22Rv1 (cell line): ENCODE measurements around the gene RCC1.

Experiments used
- H3K27ac ChIP-seq: fragments of 450-650 bp; 2 replicates; pipeline ENCODE4 v1.5.1; 2017
- CTCF ChIP-seq: fragments of 450-650 bp; IDR thresholded peaks from 2 replicates; pipeline ENCODE4 v1.5.1; 2017; ENCODE audit warnings: mild to moderate bottlenecking
- ZFX ChIP-seq: fragments of 450-650 bp; IDR thresholded peaks from 2 replicates; pipeline ENCODE4 v1.6.1; 2017; ENCODE audit warnings: antibody characterized with exemption, borderline replicate concordance

RCC1 gene

GRCh38 chr1:28577052-28577678 lies 71.3 kb downstream of the RCC1 start:
- H3K27ac ChIP-seq, result peak overlapping the region; percentile 95
- TF ChIP-seq CTCF, result no peak
- no peak for TF ChIP-seq ZFX

DNA sequence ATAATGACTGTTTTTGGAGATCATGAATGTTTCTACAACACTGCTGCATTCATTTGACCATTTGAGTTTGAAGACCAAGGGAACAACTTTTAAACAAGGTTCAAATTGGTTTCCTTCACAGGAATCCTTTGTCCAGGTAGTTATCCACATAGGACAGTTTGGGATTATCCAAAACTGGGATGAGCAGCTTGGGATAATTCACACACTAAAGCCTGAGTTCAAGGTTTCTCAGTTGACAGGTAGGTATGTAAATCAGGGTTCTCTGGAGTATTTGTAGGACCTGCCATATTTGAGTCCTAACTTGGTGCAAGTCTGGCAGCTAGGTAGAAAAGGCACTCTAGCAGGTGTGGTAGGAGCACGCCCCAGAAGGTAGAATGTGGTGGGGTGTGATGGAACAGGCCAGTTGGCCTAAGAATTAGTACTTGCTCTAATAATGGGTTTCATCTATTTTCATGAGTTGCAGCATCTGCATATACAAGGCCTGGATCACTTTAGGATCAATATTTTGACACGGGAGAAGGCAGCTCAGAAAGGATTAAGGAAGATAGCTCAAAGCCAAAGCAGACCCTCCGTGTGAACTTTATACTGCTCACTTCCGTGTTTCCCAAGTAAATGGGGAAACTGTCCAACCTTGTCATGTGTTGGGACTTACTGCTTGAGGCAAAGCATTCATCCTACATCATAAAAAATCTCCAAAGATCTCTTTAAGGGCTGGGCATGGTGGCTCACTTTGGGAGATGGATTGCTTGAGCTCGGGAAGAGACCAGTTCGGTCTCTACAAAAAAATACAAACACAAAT lies 72.1 kb downstream of the RCC1 start:
- H3K27ac ChIP-seq, result peak overlapping the region; percentile 95
- TF ChIP-seq ZFX (no peak), CTCF (no peak)

GRCh38 chr1:28578696-28579218 lies 72.9 kb downstream of the RCC1 start:
- TF ChIP-seq CTCF, result no peak
- TF ChIP-seq ZFX, result no peak
- peak overlapping the region; percentile 95 for H3K27ac ChIP-seq

DNA sequence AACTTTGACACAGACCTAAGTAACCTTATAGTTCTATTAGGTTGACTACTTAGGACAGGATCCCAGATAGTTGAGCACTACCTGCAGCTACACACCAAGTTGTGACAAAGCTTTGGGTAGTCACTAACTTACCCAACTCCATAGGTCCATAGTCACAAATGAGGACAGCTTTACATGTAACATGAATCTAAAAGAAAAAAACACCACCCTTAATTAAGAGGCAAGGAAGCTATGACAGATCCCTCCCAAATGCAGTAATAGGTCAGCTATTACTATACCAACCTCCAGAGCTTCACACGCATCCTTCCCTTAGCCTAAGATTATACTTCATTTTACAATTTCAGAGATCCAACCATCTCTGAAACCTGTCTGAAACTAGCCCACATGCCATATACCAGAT lies 73.6 kb downstream of the RCC1 start:
- H3K27ac ChIP-seq, result peak overlapping the region; percentile 95
- TF ChIP-seq CTCF (no peak), ZFX (no peak)

DNA sequence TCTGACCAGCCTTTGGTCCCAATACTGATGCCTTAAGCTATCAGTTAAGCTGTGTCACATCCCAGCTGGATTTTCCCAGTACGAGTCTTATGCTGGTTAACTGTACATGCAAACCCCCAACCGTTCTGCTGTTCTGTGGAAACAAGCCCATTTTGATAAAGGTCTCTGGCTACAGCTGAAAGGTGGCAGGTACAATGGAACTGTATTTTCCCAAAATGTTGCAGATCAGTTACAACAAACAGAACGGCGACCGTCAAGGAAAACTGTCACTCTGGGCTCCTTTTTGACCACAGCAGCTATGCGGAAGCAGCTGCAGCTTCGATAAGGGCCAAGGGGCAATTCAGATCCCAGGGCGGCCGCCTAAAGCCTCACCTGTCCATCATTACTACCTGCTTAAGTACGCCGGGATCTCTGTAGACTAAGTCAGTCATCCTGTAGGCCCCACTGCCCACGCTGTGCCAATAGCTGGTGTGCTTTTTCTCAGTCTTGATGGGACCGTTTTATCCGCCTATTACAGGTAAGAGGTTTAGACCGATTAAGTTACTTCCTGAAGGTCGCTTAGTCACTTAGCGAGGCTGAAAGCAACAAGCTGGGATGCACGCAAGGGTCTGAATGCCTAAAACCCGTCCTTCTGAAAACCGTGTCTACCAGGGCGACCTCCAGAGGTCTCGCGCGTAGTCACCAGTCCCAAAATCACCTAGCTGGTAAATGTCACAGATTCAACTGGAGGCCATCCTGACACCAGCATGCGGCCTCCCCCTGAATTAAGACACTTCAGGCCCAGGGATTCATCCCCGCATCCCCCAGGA lies 75.1 kb downstream of the RCC1 start:
- H3K27ac ChIP-seq, result peak overlapping the region; percentile 95
- TF ChIP-seq ZFX (no peak), CTCF (peak; percentile 57)

DNA sequence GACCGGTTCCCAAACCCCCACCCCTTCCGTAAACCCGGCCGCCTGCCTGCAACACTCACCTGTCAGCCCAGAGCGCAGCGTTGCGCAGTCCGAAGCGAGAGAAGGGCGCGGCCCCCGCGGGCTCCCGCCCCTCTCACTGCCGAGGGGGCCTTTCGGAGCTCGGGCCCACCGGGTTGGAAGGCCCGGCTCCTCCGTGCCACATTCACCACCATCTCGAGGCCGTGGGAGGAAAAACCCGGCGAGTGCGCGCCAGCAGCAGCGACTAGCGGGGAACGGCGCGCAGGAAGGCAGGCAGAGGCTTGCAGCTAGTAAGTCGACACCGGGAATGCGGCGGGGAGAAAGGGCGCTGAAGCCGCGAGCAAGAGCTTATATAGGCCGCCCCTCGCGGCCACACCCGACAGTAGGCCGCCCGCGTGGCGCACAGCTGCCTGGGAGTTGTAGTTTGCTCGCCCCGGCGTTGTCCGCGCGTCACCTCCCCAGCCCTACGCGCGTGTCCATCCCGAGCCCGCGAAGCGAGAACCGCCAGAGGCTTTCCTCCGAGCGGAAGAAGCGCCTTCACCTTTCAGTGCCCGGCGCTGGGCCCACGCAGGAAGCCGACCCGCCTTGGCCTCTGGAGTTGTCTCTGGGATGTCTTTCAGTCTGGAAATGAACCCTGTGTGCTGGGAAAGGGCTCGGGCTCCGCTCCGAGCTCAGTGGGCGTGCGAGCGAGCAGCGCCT lies 75.8 kb downstream of the RCC1 start:
- TF ChIP-seq ZFX (no peak), CTCF (peak; percentile 33)
- H3K27ac ChIP-seq, result peak overlapping the region; percentile 95
